H9 (cell line): Measurements from ENCODE around the gene ARHGEF7. TPM values are rescaled to one million over a fixed set of nuclear protein-coding genes. Genes with fewer than 3 reads are reported as not detected.

ENCODE experiments used
- DNase-seq: peaks from one replicate; pipeline ENCODE4 v3.0.0-alpha.2; 2017
- H2AFZ ChIP-seq: one replicate; pipeline ENCODE4 v1.6.1; 2013; ENCODE audit warnings: mild to moderate bottlenecking, low read length, control low read depth, moderate library complexity
- H2AK5ac ChIP-seq: 2 replicates; pipeline ENCODE4 v1.6.1; 2013; ENCODE audit warnings: low read length, control low read depth, mixed read lengths; ENCODE audit not compliant: insufficient read length
- H2BK120ac ChIP-seq: one replicate; pipeline ENCODE4 v1.6.1; 2013; ENCODE audit warnings: low read depth, mild to moderate bottlenecking, low read length, control low read depth, inconsistent platforms; ENCODE audit not compliant: poor library complexity, severe bottlenecking
- H2BK12ac ChIP-seq: 2 replicates; pipeline ENCODE4 v1.6.1; 2013; ENCODE audit warnings: low read length, control low read depth, mixed read lengths, low read depth; ENCODE audit not compliant: insufficient read length
- H2BK15ac ChIP-seq: 2 replicates; pipeline ENCODE4 v1.6.1; 2013; ENCODE audit warnings: low read depth, low read length, control low read depth
- H2BK20ac ChIP-seq: one replicate; pipeline ENCODE4 v1.6.1; 2013; ENCODE audit warnings: low read depth, mild to moderate bottlenecking, low read length, control low read depth, inconsistent platforms; ENCODE audit not compliant: poor library complexity, severe bottlenecking
- H2BK5ac ChIP-seq: 2 replicates; pipeline ENCODE4 v1.6.1; 2013; ENCODE audit warnings: low read length, control low read depth, mixed read lengths; ENCODE audit not compliant: insufficient read length
- H3K14ac ChIP-seq: 2 replicates; pipeline ENCODE4 v1.6.1; 2013; ENCODE audit warnings: low read length, control low read depth; ENCODE audit not compliant: insufficient read depth
- H3K18ac ChIP-seq: 2 replicates; pipeline ENCODE4 v1.6.1; 2013; ENCODE audit warnings: low read depth, mild to moderate bottlenecking, mixed read lengths, low read length, control low read depth; ENCODE audit not compliant: insufficient read length
- H3K23ac ChIP-seq: 2 replicates; pipeline ENCODE4 v1.6.1; 2013; ENCODE audit warnings: low read length, control low read depth, mixed read lengths, low read depth; ENCODE audit not compliant: insufficient read length
- H3K23me2 ChIP-seq: 2 replicates; pipeline ENCODE4 v1.6.1; 2013; ENCODE audit warnings: low read depth, mild to moderate bottlenecking, mixed read lengths, low read length, control low read depth; ENCODE audit not compliant: insufficient read length, poor library complexity, severe bottlenecking
- H3K27ac ChIP-seq: 2 replicates; pipeline ENCODE4 v1.5.1; 2013; ENCODE audit warnings: low read length, control low read depth, mixed read lengths, low read depth; ENCODE audit not compliant: insufficient read length
- H3K27me3 ChIP-seq: 2 replicates; pipeline ENCODE4 v1.6.1; 2013; ENCODE audit warnings: low read length, control low read depth, inconsistent platforms; ENCODE audit not compliant: insufficient read depth
- H3K4ac ChIP-seq: 2 replicates; pipeline ENCODE4 v1.6.1; 2013; ENCODE audit warnings: low read depth, mild to moderate bottlenecking, control low read depth, inconsistent platforms, low read length, moderate library complexity
- H3K4me1 ChIP-seq: 2 replicates; pipeline ENCODE4 v1.6.1; 2013; ENCODE audit warnings: low read length, control low read depth, inconsistent platforms; ENCODE audit not compliant: insufficient read depth
- H3K4me2 ChIP-seq: 2 replicates; pipeline ENCODE4 v1.6.1; 2013; ENCODE audit warnings: low read length, control low read depth, mixed read lengths; ENCODE audit not compliant: insufficient read length, insufficient read depth
- H3K56ac ChIP-seq: 2 replicates; pipeline ENCODE4 v1.6.1; 2013; ENCODE audit warnings: low read depth, mild to moderate bottlenecking, mixed read lengths, low read length, control low read depth; ENCODE audit not compliant: insufficient read length
- H3K79me1 ChIP-seq: 2 replicates; pipeline ENCODE4 v1.6.1; 2013; ENCODE audit warnings: low read depth, mild to moderate bottlenecking, moderate library complexity, low read length, control low read depth, inconsistent platforms; ENCODE audit not compliant: insufficient read depth, poor library complexity, severe bottlenecking
- H3K79me2 ChIP-seq: 2 replicates; pipeline ENCODE4 v1.6.1; 2013; ENCODE audit warnings: low read length, control low read depth, inconsistent platforms; ENCODE audit not compliant: insufficient read depth
- H3K9ac ChIP-seq: 2 replicates; pipeline ENCODE4 v1.6.1; 2013; ENCODE audit warnings: low read length, control low read depth, mixed read lengths; ENCODE audit not compliant: insufficient read length; ENCODE audit errors: extremely low read depth
- H3K9me3 ChIP-seq: one replicate; pipeline ENCODE4 v1.6.1; 2013; ENCODE audit warnings: low read depth, low read length, inconsistent platforms; ENCODE audit not compliant: control insufficient read depth
- H3T11ph ChIP-seq: one replicate; pipeline ENCODE4 v1.6.1; 2013; ENCODE audit warnings: mild to moderate bottlenecking, low read length, control low read depth, inconsistent platforms
- H4K20me1 ChIP-seq: one replicate; pipeline ENCODE4 v1.6.1; 2013; ENCODE audit not compliant: control insufficient read depth, insufficient read length, insufficient read depth
- H4K5ac ChIP-seq: 2 replicates; pipeline ENCODE4 v1.6.1; 2013; ENCODE audit warnings: low read depth, mild to moderate bottlenecking, mixed read lengths, low read length, control low read depth; ENCODE audit not compliant: insufficient read length
- H4K8ac ChIP-seq: replicated peaks from 2 replicates; pipeline ENCODE4 v1.6.1; 2013; ENCODE audit warnings: low read length, control low read depth, mixed read lengths, low read depth; ENCODE audit not compliant: insufficient read length
- H4K91ac ChIP-seq: 2 replicates; pipeline ENCODE4 v1.6.1; 2013; ENCODE audit warnings: low read depth, mild to moderate bottlenecking, moderate library complexity, mixed read lengths, low read length, control low read depth; ENCODE audit not compliant: insufficient read length
- H3K27ac Mint-ChIP-seq, 3 experiments: 2 replicates in 2 of 3; 3 replicates in 1 of 3; pipeline ENCODE4 v1.8.0; 2020 to 2021; ENCODE audit warnings: mixed read lengths in 3 of 3, mild to moderate bottlenecking in 1 of 3, moderate library complexity in 1 of 3
- H3K27me3 Mint-ChIP-seq: 2 replicates; pipeline ENCODE4 v1.8.0; 2021; ENCODE audit warnings: low read depth, mild to moderate bottlenecking, moderate library complexity, mixed read lengths
- H3K36me3 Mint-ChIP-seq, 3 experiments: 2 replicates in 2 of 3; 3 replicates in 1 of 3; pipeline ENCODE4 v1.8.0; 2020 to 2021; ENCODE audit warnings: low read depth in 3 of 3, mixed read lengths in 3 of 3; ENCODE audit not compliant: insufficient read depth in 1 of 3
- H3K4me1 Mint-ChIP-seq, 2 experiments: 2 replicates each; pipeline ENCODE4 v1.8.0; 2020; ENCODE audit warnings: mixed read lengths in 2 of 2
- H3K4me3 Mint-ChIP-seq, 2 experiments: 2 replicates in 1 of 2; 3 replicates in 1 of 2; pipeline ENCODE4 v1.8.0; 2020 to 2021; ENCODE audit warnings: mild to moderate bottlenecking in 2 of 2, mixed read lengths in 2 of 2, moderate library complexity in 1 of 2
- H3K9me3 Mint-ChIP-seq, 2 experiments: 2 replicates in 1 of 2; 3 replicates in 1 of 2; pipeline ENCODE4 v1.8.0; 2020; ENCODE audit warnings: mild to moderate bottlenecking in 2 of 2, mixed read lengths in 2 of 2, moderate library complexity in 1 of 2
- WGBS: extraction: QIAGEN DNeasy Blood & Tissue Kit; methylation state at CpG from one replicate; pipeline ENCODE4 v1.1.7; 2013; ENCODE audit warnings: missing lambda C conversion rate, low lambda C conversion rate, mixed read lengths; ENCODE audit not compliant: insufficient read length; ENCODE audit errors: extremely low coverage; 5-methylcytosine and 5-hydroxymethylcytosine counted together
- total RNA-seq: library from RNA; stranded (reverse); gene quantifications from 2 replicates; pipeline ENCODE4 v1.2.1, GENCODE V29; 2021
- TF ChIP-seq, protein P1 (sequence below): fragments of 200-600 bp; sonication (generic); conservative IDR thresholded peaks from 3 replicates; pipeline ENCODE4 v1.8.0; 2021; ENCODE audit warnings: antibody characterized with exemption, mild to moderate bottlenecking

The ARHGEF7 gene
- total RNA-seq, 1 experiment from 2014 or later, result 51.9 TPM

DNA sequence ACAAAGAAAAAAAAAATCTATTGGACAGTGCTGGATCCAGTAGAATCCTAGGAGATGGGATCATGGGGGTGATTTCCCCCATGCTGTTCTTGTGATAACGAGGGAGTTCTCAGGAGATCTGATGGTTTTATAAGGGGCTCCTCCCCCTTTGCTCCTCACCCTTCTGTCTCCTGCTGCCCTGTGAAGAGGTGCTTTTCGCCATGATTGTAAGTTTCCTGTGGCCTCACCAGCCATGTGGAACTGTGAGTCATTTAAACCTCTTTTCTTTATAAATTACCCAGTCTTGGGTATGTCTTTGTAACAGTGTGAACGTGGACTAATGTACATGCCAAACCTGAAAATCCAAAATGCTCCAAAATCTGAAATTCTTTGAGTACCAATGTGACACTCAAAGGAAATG, 45.5 kb downstream of the ARHGEF7 start:
- H3K27me3 ChIP-seq, result no peaks in the 10 kb centered on the region
- H3K4me2 ChIP-seq, result no peak overlapping the region
- no CpG with 5 or more reads among the region's 3 CpGs for WGBS
- no peak overlapping the region for H3K23ac ChIP-seq
- H2AFZ ChIP-seq, result no peak overlapping the region
- Mint-ChIP-seq H3K4me3 (no peak overlapping the region), H3K4me1 (peaks cover 5 to 8% of the 10 kb centered on the region in 2 experiments; a peak in 1 of 4 replicates), H3K36me3 (peaks cover 9 to 18% (median 10%) of the 10 kb centered on the region in 3 experiments), H3K27me3 (no peaks in the 10 kb centered on the region), H3K9me3 (no peaks in the 10 kb centered on the region), H3K27ac (no peak overlapping the region)
- H3K27ac ChIP-seq, result no peak overlapping the region
- H2AK5ac ChIP-seq, result no peak overlapping the region
- H3K4me1 ChIP-seq, result no peaks in the 10 kb centered on the region; the same call in 1 of the 2 replicates
- H2BK5ac ChIP-seq, result no peak overlapping the region
- no peak overlapping the region for H2BK12ac ChIP-seq
- H2BK120ac ChIP-seq, result no peak overlapping the region
- H2BK15ac ChIP-seq, result no peak overlapping the region
- no peak overlapping the region for H2BK20ac ChIP-seq
- H3K56ac ChIP-seq, result no peak overlapping the region
- TF ChIP-seq, protein P1, sequence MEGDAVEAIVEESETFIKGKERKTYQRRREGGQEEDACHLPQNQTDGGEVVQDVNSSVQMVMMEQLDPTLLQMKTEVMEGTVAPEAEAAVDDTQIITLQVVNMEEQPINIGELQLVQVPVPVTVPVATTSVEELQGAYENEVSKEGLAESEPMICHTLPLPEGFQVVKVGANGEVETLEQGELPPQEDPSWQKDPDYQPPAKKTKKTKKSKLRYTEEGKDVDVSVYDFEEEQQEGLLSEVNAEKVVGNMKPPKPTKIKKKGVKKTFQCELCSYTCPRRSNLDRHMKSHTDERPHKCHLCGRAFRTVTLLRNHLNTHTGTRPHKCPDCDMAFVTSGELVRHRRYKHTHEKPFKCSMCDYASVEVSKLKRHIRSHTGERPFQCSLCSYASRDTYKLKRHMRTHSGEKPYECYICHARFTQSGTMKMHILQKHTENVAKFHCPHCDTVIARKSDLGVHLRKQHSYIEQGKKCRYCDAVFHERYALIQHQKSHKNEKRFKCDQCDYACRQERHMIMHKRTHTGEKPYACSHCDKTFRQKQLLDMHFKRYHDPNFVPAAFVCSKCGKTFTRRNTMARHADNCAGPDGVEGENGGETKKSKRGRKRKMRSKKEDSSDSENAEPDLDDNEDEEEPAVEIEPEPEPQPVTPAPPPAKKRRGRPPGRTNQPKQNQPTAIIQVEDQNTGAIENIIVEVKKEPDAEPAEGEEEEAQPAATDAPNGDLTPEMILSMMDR, result no peak
- no peak overlapping the region for H3K4ac ChIP-seq
- H3K14ac ChIP-seq, result no peak overlapping the region
- no peaks in the 10 kb centered on the region for H3K9me3 ChIP-seq
- no peak overlapping the region for H4K8ac ChIP-seq
- H3K18ac ChIP-seq, result no peak overlapping the region
- peaks cover 45% of the 10 kb centered on the region; the same call in 1 of the 2 replicates for H3K79me2 ChIP-seq
- H3K23me2 ChIP-seq, result no peaks in the 10 kb centered on the region
- no peak overlapping the region for H4K91ac ChIP-seq
- H3T11ph ChIP-seq, result no peak overlapping the region
- peaks cover 20% of the 10 kb centered on the region for H3K79me1 ChIP-seq
- H4K5ac ChIP-seq, result no peak overlapping the region
- H3K9ac ChIP-seq, result no peak overlapping the region
- no peaks in the 10 kb centered on the region for H4K20me1 ChIP-seq
- no peak for DNase-seq
